NCI-H1930 (cell line): ENCODE data around the gene CCNB1.
"Not testable (repeated sequence)": the region's sequence is repeated elsewhere in the genome, so short reads cannot be mapped to it uniquely, and the experiment has no call there.

ENCODE experiments used
- DNase-seq, 2 experiments: peaks; one replicate each; lab custom pipeline; 2025; lab: John Stamatoyannopoulos, UW

CCNB1 gene

GRCh38 chr5:69166686-69167492 is at the start of gene CCNB1:
CCNB1 (plus strand) TSS chr5:69167150; CDS start chr5:69167263, 113 bp downstream.
- peak; percentile 89 to 95 for DNase-seq

DNA sequence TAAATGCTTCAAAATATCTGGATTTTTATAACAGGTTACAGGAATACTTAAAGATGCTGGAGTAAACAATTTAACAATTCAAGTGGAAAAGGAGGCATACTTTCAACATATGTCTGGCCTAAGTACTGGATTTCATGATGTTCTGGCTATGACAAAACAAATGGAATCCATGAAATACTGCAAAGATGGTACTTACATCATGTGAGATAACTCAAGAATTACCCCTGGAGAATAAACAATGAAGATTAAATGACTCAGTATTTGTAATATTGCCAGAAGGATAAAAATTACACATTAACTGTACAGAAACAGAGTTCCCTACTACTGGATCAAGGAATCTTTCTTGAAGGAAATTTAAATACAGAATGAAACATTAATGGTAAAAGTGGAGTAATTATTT is 37.5 kb upstream of the CCNB1 start:
- no peak for DNase-seq

- DNase-seq = no peak
Measured at GRCh38 chr5:69130241-69130640, 36.7 kb upstream of the CCNB1 start.

DNA sequence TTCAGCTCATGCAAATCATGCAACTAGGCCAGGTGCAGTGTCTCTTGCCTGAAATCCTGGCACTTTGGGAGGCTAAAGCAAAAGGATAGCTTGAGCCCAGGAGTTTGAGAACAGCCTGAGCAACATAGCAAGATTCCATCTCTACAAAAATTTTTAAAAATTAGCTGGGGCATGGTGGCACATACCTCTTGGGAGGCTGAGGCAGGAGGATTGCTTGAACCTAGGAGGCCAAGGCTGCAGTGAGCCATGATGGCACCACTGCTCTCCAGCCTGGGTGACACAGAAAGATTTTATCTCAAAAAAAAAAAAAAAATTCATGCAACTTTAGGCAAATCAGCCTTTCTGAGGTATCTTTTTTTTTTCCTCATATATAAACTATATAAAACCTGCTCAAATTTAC is 35.6 kb upstream of the CCNB1 start:
- no peak for DNase-seq

GRCh38 chr5:69134126-69134525 is 32.8 kb upstream of the CCNB1 start:
- no peak for DNase-seq

DNA sequence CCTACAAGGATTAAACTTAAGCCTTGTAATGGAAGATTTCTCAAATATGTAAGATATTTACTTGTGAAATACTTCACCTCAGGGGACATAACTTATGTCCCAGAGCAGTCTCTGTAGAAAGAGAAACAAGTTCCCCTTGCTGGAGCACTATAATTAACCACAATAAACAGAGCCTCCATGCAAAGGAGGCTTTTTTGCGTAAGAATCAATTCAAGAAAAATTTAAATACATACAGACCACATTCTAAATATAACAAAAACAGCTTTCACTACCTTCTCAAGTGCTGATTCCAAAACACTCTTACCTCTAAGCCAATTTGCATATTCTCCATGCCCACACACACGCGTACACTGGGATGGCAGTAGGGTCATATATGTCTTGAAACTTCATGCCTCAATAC is 30.7 kb upstream of the CCNB1 start:
- no peak for DNase-seq

- DNase-seq = not testable (repeated sequence)
Measured at GRCh38 chr5:69137208-69137607, 29.7 kb upstream of the CCNB1 start.

DNA sequence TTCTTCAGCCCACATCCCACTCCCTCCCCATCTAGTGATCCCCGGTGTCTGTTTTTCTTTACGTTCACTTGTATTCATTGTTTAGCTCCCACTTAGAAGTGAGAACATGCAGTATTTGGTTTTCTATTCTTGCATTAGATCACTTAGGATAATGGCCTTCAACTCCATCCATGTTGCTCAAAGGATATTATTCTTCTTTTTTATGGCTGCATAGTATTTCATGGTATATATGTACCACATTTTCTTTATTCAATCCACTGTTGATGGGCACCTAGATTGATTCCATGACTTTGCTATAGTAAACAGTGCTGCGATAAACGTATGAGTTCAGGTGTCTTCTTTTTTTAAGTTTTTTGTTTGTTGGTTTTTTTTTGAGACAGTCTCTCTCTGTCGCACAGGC is 29.1 kb upstream of the CCNB1 start:
- DNase-seq = no peak

DNA sequence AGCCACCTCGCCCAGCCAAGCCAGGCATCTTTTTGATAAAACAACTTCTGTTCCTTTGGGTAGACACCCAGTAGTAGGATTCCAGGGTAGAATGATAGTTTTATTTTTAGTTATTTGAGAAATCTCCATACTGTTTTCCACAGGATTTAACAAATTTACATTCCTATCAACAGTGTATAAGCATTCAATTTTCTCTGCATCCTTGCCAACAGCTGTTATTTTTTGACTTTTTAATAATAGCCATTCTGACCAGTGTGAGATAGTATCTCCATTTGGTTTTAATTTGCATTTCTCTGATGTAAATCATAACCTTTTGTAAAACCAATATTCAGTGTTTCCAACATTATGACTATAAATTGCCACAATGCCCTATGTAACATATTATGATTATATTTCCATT is 28.2 kb upstream of the CCNB1 start:
- no peak for DNase-seq

- not testable (repeated sequence) for DNase-seq
Measured at GRCh38 chr5:69140239-69140638, 26.7 kb upstream of the CCNB1 start.

- no peak for DNase-seq
Measured at GRCh38 chr5:69140827-69141226, 26.1 kb upstream of the CCNB1 start.

- DNase-seq = not testable (repeated sequence)
Measured at GRCh38 chr5:69148576-69148975, 18.4 kb upstream of the CCNB1 start.

- DNase-seq = no peak
Measured at GRCh38 chr5:69148981-69149675, 17.8 kb upstream of the CCNB1 start.

GRCh38 chr5:69149676-69150010 is 17.3 kb upstream of the CCNB1 start:
- DNase-seq = no peak

DNA sequence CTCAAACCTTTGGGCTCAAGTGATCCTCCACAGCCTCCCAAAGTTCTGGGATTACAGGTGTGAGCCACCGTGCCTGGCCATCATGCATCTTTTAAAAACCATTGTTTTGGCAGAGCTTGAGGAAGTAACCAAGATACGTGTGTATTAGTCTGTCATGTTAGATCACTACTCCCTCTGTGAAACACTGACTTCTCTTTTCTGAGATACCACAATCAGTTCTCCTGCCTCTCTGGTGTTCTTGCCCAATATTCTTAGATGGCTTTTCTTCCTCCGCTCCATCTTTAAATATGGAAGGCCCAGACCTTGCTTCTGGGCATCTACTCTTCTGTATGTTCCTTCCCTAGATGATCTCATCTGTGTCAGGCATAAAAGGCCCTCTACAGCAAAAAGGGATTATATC is 14.2 kb upstream of the CCNB1 start:
- no peak for DNase-seq

- no peak for DNase-seq
Measured at GRCh38 chr5:69156456-69156855, 10.5 kb upstream of the CCNB1 start.

GRCh38 chr5:69158039-69158438 is 8.9 kb upstream of the CCNB1 start:
- DNase-seq = no peak

- no peak for DNase-seq
Measured at GRCh38 chr5:69160651-69161050, 6.3 kb upstream of the CCNB1 start.

GRCh38 chr5:69167493-69167855 is 524 bp downstream of the CCNB1 start:
- no peak for DNase-seq

DNA sequence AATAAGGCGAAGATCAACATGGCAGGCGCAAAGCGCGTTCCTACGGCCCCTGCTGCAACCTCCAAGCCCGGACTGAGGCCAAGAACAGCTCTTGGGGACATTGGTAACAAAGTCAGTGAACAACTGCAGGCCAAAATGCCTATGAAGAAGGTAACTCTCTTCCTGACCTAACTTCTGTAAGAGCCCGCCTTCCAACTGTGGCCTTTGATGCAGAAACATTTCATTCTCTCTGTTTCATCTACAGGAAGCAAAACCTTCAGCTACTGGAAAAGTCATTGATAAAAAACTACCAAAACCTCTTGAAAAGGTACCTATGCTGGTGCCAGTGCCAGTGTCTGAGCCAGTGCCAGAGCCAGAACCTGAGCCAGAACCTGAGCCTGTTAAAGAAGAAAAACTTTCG is 979 bp downstream of the CCNB1 start:
- no peak for DNase-seq

- no peak for DNase-seq
Measured at GRCh38 chr5:69170495-69170894, 3.5 kb downstream of the CCNB1 start.

DNA sequence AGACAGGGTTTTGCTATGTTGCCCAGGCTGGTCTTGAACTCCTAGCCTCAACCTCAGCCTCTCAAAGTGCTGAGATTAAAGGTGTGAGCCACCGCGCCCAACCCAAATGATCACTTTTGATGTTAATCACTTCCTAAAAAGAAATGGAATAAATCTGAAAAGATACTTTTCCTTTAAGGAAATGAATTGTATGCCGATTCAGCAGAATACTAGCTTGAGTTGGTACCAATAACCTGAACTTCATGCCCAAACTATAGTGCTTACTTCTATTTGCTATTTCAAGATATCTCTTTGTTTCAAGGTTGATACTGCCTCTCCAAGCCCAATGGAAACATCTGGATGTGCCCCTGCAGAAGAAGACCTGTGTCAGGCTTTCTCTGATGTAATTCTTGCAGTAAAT is 4.0 kb downstream of the CCNB1 start:
- DNase-seq = no peak

- not testable (repeated sequence) for DNase-seq
Measured at GRCh38 chr5:69181659-69182293, 14.8 kb downstream of the CCNB1 start.
